ENCODE measurements around the gene TTF1. TPM values are rescaled to one million over a fixed set of nuclear protein-coding genes. Genes with fewer than 3 reads are reported as not detected.

Gene TTF1
- total and polyA plus RNA-seq, 2 donors = 24.9 to 29.9 TPM

GRCh38 chr9:132408521-132408920, 1.9 kb upstream of the TTF1 start:
- H3K4me1 ChIP-seq (ENCODE audit: control insufficient read depth in 2 of 2, insufficient read depth in 2 of 2, low read length in 2 of 2) = peaks cover 35 to 51% of the 10 kb centered on the region in 2 donors
- H3K4me3 ChIP-seq (ENCODE audit: low read length in 2 of 2) = no peak overlapping the region
- 95% methylated on average over 8 of the region's 8 CpGs for whole genome bisulfite sequencing
- H3K27me3 ChIP-seq (ENCODE audit: control insufficient read depth in 2 of 2, insufficient read depth in 1 of 2, low read length in 1 of 2) = peaks cover 39 to 49% of the 10 kb centered on the region in 2 donors
- no peak overlapping the region for H3K27ac ChIP-seq (ENCODE audit: low read depth in 1 of 2, low read length in 1 of 2)
- H3K36me3 ChIP-seq (ENCODE audit: control insufficient read depth in 2 of 2, insufficient read depth in 2 of 2, low read length in 1 of 2) = no peaks in the 10 kb centered on the region
- H3K9me3 ChIP-seq (ENCODE audit: control insufficient read depth in 2 of 2, insufficient read depth in 1 of 2, low read length in 1 of 2) = peaks cover 0 to 3% of the 10 kb centered on the region in 2 donors
- DNase-seq (ENCODE audit: low read depth in 6 of 9, low spot score in 9 of 9) = no peak

DNA sequence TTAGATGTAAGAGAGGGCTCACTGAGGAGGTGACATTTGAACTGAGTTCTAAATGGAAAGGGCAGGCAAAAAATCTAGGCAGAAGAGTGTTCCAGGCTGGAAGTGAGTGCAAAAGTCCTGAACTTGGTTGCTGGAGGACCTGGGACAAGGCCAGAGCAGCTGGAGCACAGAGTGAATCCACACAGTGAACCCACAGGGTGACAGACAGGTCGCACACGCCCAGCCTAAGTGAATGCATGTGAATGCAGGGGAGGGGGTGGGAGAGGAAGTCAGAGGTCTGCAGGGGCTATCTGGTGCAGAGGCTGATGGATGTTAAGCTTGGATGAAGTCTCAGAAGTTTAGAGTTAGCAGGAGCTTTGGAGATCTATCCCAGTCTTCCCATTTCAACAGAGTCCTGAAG, 556 bp upstream of the TTF1 start:
- Histone ChIP-seq H3K4me1 (ENCODE audit: control insufficient read depth in 2 of 2, insufficient read depth in 2 of 2, low read length in 2 of 2) (peaks cover 35 to 51% of the 10 kb centered on the region in 2 donors), H3K9me3 (ENCODE audit: control insufficient read depth in 2 of 2, insufficient read depth in 1 of 2, low read length in 1 of 2) (peaks cover 0 to 3% of the 10 kb centered on the region in 2 donors), H3K27ac (ENCODE audit: low read depth in 1 of 2, low read length in 1 of 2) (no peak overlapping the region), H3K4me3 (ENCODE audit: low read length in 2 of 2) (no peak overlapping the region), H3K27me3 (ENCODE audit: control insufficient read depth in 2 of 2, insufficient read depth in 1 of 2, low read length in 1 of 2) (peaks cover 31 to 37% of the 10 kb centered on the region in 2 donors), H3K36me3 (ENCODE audit: control insufficient read depth in 2 of 2, insufficient read depth in 2 of 2, low read length in 1 of 2) (peaks cover 6 to 11% of the 10 kb centered on the region in 2 donors)
- 94% methylated on average over 2 of the region's 2 CpGs for WGBS
- no peak for DNase-seq (ENCODE audit: low read depth in 6 of 9, low spot score in 9 of 9)

- 19% methylated on average over 9 of the region's 9 CpGs for whole genome bisulfite sequencing
- Histone ChIP-seq H3K36me3 (ENCODE audit: control insufficient read depth in 2 of 2, insufficient read depth in 2 of 2, low read length in 1 of 2) (peaks cover 26 to 36% of the 10 kb centered on the region in 2 donors), H3K27me3 (ENCODE audit: control insufficient read depth in 2 of 2, insufficient read depth in 1 of 2, low read length in 1 of 2) (peaks cover 5 to 9% of the 10 kb centered on the region in 2 donors), H3K4me1 (ENCODE audit: control insufficient read depth in 2 of 2, insufficient read depth in 2 of 2, low read length in 2 of 2) (peaks cover 19 to 30% of the 10 kb centered on the region in 2 donors), H3K27ac (ENCODE audit: low read depth in 1 of 2, low read length in 1 of 2) (peak overlapping the region; percentile 68 to 82), H3K4me3 (ENCODE audit: low read length in 2 of 2) (peak overlapping the region; percentile 8), H3K9me3 (ENCODE audit: control insufficient read depth in 2 of 2, insufficient read depth in 1 of 2, low read length in 1 of 2) (peaks cover 0 to 3% of the 10 kb centered on the region in 2 donors)
- DNase-seq (ENCODE audit: low read depth in 6 of 9, low spot score in 9 of 9) = peak in 1 of 9 donors; percentile 56
Measured at GRCh38 chr9:132404228-132404881, 2.3 kb downstream of the TTF1 start.

GRCh38 chr9:132401824-132402223, 4.8 kb downstream of the TTF1 start:
- WGBS = 96% methylated on average over 4 of the region's 4 CpGs
- H3K9me3 ChIP-seq (ENCODE audit: control insufficient read depth in 2 of 2, insufficient read depth in 1 of 2, low read length in 1 of 2) = peaks cover 0 to 3% of the 10 kb centered on the region in 2 donors

DNA sequence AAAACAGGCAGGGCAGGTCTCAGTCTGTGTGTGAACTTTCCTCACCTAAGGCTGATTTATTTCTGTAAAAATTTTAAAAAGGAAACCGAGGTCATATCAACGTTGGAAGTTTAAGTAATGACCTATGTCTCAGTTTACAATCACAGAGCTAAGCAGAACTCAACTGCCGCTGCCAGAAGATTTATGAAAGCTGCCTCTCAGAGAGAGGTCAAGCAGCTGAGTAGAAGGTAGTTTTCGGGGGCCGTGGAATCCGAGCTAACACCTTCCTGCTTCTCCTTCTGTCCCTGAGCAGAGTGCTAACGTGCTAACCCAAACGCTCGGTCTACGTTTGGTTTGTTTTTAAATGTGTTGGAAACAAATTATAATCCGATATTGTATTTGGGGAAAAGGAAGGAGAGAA, 11.1 kb downstream of the TTF1 start:
- H3K36me3 ChIP-seq (ENCODE audit: control insufficient read depth in 2 of 2, insufficient read depth in 2 of 2, low read length in 1 of 2) = peaks cover 69 to 90% of the 10 kb centered on the region in 2 donors
- no peak overlapping the region for H3K27ac ChIP-seq (ENCODE audit: low read depth in 1 of 2, low read length in 1 of 2)
- no peaks in the 10 kb centered on the region for H3K4me1 ChIP-seq (ENCODE audit: control insufficient read depth in 2 of 2, insufficient read depth in 2 of 2, low read length in 2 of 2)
- no peaks in the 10 kb centered on the region for H3K9me3 ChIP-seq (ENCODE audit: control insufficient read depth in 2 of 2, insufficient read depth in 1 of 2, low read length in 1 of 2)
- no peak overlapping the region for H3K4me3 ChIP-seq (ENCODE audit: low read length in 2 of 2)
- no peaks in the 10 kb centered on the region for H3K27me3 ChIP-seq (ENCODE audit: control insufficient read depth in 2 of 2, insufficient read depth in 1 of 2, low read length in 1 of 2)
- no peak for DNase-seq (ENCODE audit: low read depth in 6 of 9, low spot score in 9 of 9)
- 96% methylated on average over 11 of the region's 11 CpGs for WGBS

More at GRCh38 chr9:132401824-132402223, 4.8 kb downstream of the TTF1 start:
- H3K4me1 ChIP-seq (ENCODE audit: control insufficient read depth in 2 of 2, insufficient read depth in 2 of 2, low read length in 2 of 2) = peaks cover 19 to 23% of the 10 kb centered on the region in 2 donors
- H3K4me3 ChIP-seq (ENCODE audit: low read length in 2 of 2) = no peak overlapping the region
- no peak overlapping the region for H3K27ac ChIP-seq (ENCODE audit: low read depth in 1 of 2, low read length in 1 of 2)
- no peak for DNase-seq (ENCODE audit: low read depth in 6 of 9, low spot score in 9 of 9)
- H3K27me3 ChIP-seq (ENCODE audit: control insufficient read depth in 2 of 2, insufficient read depth in 1 of 2, low read length in 1 of 2) = no peaks in the 10 kb centered on the region
- peaks cover 47 to 59% of the 10 kb centered on the region in 2 donors for H3K36me3 ChIP-seq (ENCODE audit: control insufficient read depth in 2 of 2, insufficient read depth in 2 of 2, low read length in 1 of 2)

DNA sequence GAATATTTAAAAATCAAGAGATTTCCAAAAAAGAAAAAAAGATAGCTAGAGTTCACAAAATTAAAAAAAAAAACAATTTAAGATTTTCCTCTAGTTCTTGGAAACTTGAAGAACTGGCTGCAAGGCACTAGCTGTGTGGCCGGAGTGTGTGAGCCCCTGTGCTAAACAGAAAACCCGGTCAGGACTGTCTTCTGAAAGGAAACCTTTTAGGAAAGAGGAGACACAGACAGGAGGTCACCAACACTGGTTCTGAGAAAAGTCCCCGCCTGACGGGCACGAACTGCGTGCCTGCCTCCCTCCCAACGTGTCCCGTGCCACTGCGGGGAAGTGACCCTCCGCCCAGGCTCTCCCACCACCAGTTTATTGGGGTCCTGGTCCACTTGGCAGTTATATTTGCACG, 15.2 kb downstream of the TTF1 start:
- DNase-seq (ENCODE audit: low read depth in 6 of 9, low spot score in 9 of 9) = no peak
- 97% methylated on average over 11 of the region's 11 CpGs for WGBS
- Histone ChIP-seq H3K36me3 (ENCODE audit: control insufficient read depth in 2 of 2, insufficient read depth in 2 of 2, low read length in 1 of 2) (peaks cover 71 to 93% of the 10 kb centered on the region in 2 donors), H3K9me3 (ENCODE audit: control insufficient read depth in 2 of 2, insufficient read depth in 1 of 2, low read length in 1 of 2) (no peaks in the 10 kb centered on the region), H3K4me1 (ENCODE audit: control insufficient read depth in 2 of 2, insufficient read depth in 2 of 2, low read length in 2 of 2) (no peaks in the 10 kb centered on the region), H3K27me3 (ENCODE audit: control insufficient read depth in 2 of 2, insufficient read depth in 1 of 2, low read length in 1 of 2) (no peaks in the 10 kb centered on the region), H3K4me3 (ENCODE audit: low read length in 2 of 2) (no peak overlapping the region), H3K27ac (ENCODE audit: low read depth in 1 of 2, low read length in 1 of 2) (no peak overlapping the region)

GRCh38 chr9:132390966-132391365, 15.7 kb downstream of the TTF1 start:
- DNase-seq (ENCODE audit: low read depth in 6 of 9, low spot score in 9 of 9) = no peak
- no peak overlapping the region for H3K4me3 ChIP-seq (ENCODE audit: low read length in 2 of 2)
- peaks cover 67 to 94% of the 10 kb centered on the region in 2 donors for H3K36me3 ChIP-seq (ENCODE audit: control insufficient read depth in 2 of 2, insufficient read depth in 2 of 2, low read length in 1 of 2)
- H3K9me3 ChIP-seq (ENCODE audit: control insufficient read depth in 2 of 2, insufficient read depth in 1 of 2, low read length in 1 of 2) = no peaks in the 10 kb centered on the region
- no peaks in the 10 kb centered on the region for H3K4me1 ChIP-seq (ENCODE audit: control insufficient read depth in 2 of 2, insufficient read depth in 2 of 2, low read length in 2 of 2)
- H3K27me3 ChIP-seq (ENCODE audit: control insufficient read depth in 2 of 2, insufficient read depth in 1 of 2, low read length in 1 of 2) = no peaks in the 10 kb centered on the region
- 84% methylated on average over 7 of the region's 7 CpGs for WGBS
- no peak overlapping the region for H3K27ac ChIP-seq (ENCODE audit: low read depth in 1 of 2, low read length in 1 of 2)

DNA sequence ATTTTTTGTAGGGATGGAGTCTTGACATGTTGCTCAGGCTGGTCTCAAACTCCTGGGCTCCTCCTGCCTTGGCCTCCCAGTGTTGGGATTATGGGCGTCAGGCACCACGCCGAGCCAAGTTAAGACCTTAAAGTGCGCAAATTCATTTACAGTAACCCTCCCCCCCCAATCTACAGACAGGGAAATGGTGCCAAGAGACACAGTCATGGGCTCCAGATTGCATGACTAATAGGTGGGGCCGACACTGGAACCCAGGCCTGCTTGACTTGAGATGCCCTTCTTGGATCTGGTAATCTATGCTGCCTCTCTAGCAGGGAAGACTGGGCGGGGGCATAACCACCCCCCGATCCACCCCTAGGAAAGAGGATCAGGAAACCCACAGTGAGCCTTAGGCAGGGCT, 19.5 kb downstream of the TTF1 start:
- peaks cover 0 to 8% of the 10 kb centered on the region in 2 donors for H3K4me1 ChIP-seq (ENCODE audit: control insufficient read depth in 2 of 2, insufficient read depth in 2 of 2, low read length in 2 of 2)
- peaks cover 69 to 86% of the 10 kb centered on the region in 2 donors for H3K36me3 ChIP-seq (ENCODE audit: control insufficient read depth in 2 of 2, insufficient read depth in 2 of 2, low read length in 1 of 2)
- no peaks in the 10 kb centered on the region for H3K9me3 ChIP-seq (ENCODE audit: control insufficient read depth in 2 of 2, insufficient read depth in 1 of 2, low read length in 1 of 2)
- 97% methylated on average over 7 of the region's 7 CpGs for WGBS
- no peak overlapping the region for H3K4me3 ChIP-seq (ENCODE audit: low read length in 2 of 2)
- no peak overlapping the region for H3K27ac ChIP-seq (ENCODE audit: low read depth in 1 of 2, low read length in 1 of 2)
- H3K27me3 ChIP-seq (ENCODE audit: control insufficient read depth in 2 of 2, insufficient read depth in 1 of 2, low read length in 1 of 2) = no peaks in the 10 kb centered on the region
- no peak for DNase-seq (ENCODE audit: low read depth in 6 of 9, low spot score in 9 of 9)

- no peaks in the 10 kb centered on the region for H3K27me3 ChIP-seq (ENCODE audit: control insufficient read depth in 2 of 2, insufficient read depth in 1 of 2, low read length in 1 of 2)
- peaks cover 58 to 82% of the 10 kb centered on the region in 2 donors for H3K36me3 ChIP-seq (ENCODE audit: control insufficient read depth in 2 of 2, insufficient read depth in 2 of 2, low read length in 1 of 2)
- DNase-seq (ENCODE audit: low read depth in 6 of 9, low spot score in 9 of 9) = no peak
- no peak overlapping the region for H3K27ac ChIP-seq (ENCODE audit: low read depth in 1 of 2, low read length in 1 of 2)
- H3K9me3 ChIP-seq (ENCODE audit: control insufficient read depth in 2 of 2, insufficient read depth in 1 of 2, low read length in 1 of 2) = no peaks in the 10 kb centered on the region
- 84% methylated on average over 8 of the region's 8 CpGs for WGBS
- peaks cover 0 to 8% of the 10 kb centered on the region in 2 donors for H3K4me1 ChIP-seq (ENCODE audit: control insufficient read depth in 2 of 2, insufficient read depth in 2 of 2, low read length in 2 of 2)
- no peak overlapping the region for H3K4me3 ChIP-seq (ENCODE audit: low read length in 2 of 2)
Measured at GRCh38 chr9:132384376-132384775, 22.3 kb downstream of the TTF1 start.
